Measurements from ENCODE around the gene IPPK. TPM values are rescaled to one million over a fixed set of nuclear protein-coding genes. Genes with fewer than 3 reads are reported as not detected.

The IPPK gene
- total RNA-seq, 1 experiment from 2014 or later, result 15.4 TPM

DNA sequence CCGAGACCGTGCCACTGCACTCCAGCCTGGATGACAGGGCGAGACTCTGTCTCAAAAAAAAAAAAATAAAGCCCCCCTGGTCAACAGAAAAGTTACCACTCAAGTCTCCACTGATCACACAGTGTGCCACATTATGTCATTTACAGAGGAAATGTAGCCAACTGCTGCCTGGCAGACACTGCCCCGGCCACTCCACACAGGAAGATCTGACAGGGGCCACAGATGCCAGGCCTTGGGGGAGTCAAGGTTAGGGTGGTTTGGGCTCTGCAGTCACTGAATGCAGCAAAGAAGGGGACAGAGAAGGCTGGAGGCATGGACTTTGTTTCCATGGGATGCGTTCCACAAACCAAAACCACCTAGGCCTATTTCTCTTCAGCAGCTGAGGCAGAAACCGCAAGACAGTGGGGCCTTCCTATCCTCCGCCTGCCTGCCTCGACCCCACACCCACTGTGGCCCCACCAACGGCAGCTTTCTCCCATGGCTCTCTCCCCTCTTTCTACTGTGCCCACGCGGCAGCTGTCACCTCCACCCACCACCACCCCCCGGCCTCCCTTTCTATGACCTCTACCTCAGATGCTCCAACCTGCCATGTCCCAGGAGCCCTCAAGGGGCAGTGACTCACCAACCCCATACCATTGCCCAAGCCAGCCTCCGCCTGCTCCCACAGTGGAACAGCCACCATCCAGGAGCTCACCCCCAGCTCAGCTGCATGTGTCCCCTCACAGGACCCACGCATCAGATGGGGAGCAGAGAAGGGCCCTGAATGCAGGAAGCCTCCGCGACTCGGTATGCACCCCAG lies 12.4 kb downstream of the IPPK start:
- no peak overlapping the region for H3K27ac ChIP-seq (ENCODE audit: low read depth, low read length)
- no peaks in the 10 kb centered on the region for H3K4me1 ChIP-seq (ENCODE audit: control insufficient read depth in 1 of 2, insufficient read depth in 2 of 2, low read length in 2 of 2)
- no peak overlapping the region for H3K4me2 ChIP-seq (ENCODE audit: low read length)
- H2AFZ ChIP-seq (ENCODE audit: low read depth, low read length, poor library complexity, severe bottlenecking), result no peak overlapping the region
- ATAC-seq, result peak; percentile 74
- TF ChIP-seq SRF (IDR thresholded peaks at IDR 0.05; ENCODE audit: low read depth) (no peak), EZH2phosphoT487 (IDR thresholded peaks at IDR 0.05; ENCODE audit: borderline replicate concordance) (no peak), ZFX (IDR thresholded peaks at IDR 0.05) (no peak), YY1 (IDR thresholded peaks at IDR 0.05; ENCODE audit: extremely low read depth, insufficient replicate concordance, low read depth, low read length) (no peak), JUND (IDR thresholded peaks at IDR 0.05) (no peak), SP1 (IDR thresholded peaks at IDR 0.05; ENCODE audit: low read depth) (no peak), RAD21 (IDR thresholded peaks at IDR 0.05; ENCODE audit: low read depth) (no peak), FOSL1 (IDR thresholded peaks at IDR 0.05; ENCODE audit: low read depth) (no peak), POLR2AphosphoS5 (IDR thresholded peaks at IDR 0.05; ENCODE audit: low read depth, low read length) (no peak), ZNF274 (IDR thresholded peaks at IDR 0.05; ENCODE audit: low read depth, low read length) (no peak), CEBPB (IDR thresholded peaks at IDR 0.05; ENCODE audit: low read depth) (no peak), ELF1 (IDR thresholded peaks at IDR 0.05; ENCODE audit: borderline replicate concordance, low read depth) (no peak)
- TF ChIP-seq, protein P1, sequence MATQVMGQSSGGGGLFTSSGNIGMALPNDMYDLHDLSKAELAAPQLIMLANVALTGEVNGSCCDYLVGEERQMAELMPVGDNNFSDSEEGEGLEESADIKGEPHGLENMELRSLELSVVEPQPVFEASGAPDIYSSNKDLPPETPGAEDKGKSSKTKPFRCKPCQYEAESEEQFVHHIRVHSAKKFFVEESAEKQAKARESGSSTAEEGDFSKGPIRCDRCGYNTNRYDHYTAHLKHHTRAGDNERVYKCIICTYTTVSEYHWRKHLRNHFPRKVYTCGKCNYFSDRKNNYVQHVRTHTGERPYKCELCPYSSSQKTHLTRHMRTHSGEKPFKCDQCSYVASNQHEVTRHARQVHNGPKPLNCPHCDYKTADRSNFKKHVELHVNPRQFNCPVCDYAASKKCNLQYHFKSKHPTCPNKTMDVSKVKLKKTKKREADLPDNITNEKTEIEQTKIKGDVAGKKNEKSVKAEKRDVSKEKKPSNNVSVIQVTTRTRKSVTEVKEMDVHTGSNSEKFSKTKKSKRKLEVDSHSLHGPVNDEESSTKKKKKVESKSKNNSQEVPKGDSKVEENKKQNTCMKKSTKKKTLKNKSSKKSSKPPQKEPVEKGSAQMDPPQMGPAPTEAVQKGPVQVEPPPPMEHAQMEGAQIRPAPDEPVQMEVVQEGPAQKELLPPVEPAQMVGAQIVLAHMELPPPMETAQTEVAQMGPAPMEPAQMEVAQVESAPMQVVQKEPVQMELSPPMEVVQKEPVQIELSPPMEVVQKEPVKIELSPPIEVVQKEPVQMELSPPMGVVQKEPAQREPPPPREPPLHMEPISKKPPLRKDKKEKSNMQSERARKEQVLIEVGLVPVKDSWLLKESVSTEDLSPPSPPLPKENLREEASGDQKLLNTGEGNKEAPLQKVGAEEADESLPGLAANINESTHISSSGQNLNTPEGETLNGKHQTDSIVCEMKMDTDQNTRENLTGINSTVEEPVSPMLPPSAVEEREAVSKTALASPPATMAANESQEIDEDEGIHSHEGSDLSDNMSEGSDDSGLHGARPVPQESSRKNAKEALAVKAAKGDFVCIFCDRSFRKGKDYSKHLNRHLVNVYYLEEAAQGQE (IDR thresholded peaks at IDR 0.05; ENCODE audit: low read depth), result no peak
- TF ChIP-seq, protein P2, sequence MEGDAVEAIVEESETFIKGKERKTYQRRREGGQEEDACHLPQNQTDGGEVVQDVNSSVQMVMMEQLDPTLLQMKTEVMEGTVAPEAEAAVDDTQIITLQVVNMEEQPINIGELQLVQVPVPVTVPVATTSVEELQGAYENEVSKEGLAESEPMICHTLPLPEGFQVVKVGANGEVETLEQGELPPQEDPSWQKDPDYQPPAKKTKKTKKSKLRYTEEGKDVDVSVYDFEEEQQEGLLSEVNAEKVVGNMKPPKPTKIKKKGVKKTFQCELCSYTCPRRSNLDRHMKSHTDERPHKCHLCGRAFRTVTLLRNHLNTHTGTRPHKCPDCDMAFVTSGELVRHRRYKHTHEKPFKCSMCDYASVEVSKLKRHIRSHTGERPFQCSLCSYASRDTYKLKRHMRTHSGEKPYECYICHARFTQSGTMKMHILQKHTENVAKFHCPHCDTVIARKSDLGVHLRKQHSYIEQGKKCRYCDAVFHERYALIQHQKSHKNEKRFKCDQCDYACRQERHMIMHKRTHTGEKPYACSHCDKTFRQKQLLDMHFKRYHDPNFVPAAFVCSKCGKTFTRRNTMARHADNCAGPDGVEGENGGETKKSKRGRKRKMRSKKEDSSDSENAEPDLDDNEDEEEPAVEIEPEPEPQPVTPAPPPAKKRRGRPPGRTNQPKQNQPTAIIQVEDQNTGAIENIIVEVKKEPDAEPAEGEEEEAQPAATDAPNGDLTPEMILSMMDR (IDR thresholded peaks at IDR 0.05 in 2 of 3, conservative IDR thresholded peaks at IDR 0.05 in 1 of 3; ENCODE audit: borderline replicate concordance in 1 of 3, insufficient read depth in 1 of 3, low read depth in 2 of 3, low read length in 2 of 3), result no peak
- TF ChIP-seq, protein P3, sequence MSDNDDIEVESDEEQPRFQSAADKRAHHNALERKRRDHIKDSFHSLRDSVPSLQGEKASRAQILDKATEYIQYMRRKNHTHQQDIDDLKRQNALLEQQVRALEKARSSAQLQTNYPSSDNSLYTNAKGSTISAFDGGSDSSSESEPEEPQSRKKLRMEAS (IDR thresholded peaks at IDR 0.05), result no peak
- TF ChIP-seq, protein P4, sequence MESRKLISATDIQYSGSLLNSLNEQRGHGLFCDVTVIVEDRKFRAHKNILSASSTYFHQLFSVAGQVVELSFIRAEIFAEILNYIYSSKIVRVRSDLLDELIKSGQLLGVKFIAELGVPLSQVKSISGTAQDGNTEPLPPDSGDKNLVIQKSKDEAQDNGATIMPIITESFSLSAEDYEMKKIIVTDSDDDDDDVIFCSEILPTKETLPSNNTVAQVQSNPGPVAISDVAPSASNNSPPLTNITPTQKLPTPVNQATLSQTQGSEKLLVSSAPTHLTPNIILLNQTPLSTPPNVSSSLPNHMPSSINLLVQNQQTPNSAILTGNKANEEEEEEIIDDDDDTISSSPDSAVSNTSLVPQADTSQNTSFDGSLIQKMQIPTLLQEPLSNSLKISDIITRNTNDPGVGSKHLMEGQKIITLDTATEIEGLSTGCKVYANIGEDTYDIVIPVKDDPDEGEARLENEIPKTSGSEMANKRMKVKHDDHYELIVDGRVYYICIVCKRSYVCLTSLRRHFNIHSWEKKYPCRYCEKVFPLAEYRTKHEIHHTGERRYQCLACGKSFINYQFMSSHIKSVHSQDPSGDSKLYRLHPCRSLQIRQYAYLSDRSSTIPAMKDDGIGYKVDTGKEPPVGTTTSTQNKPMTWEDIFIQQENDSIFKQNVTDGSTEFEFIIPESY (IDR thresholded peaks at IDR 0.05; ENCODE audit: extremely low read depth, insufficient replicate concordance, low read length), result no peak
- POLR2A ChIA-PET, result no interaction called here
- CTCF ChIA-PET, result no interaction called here
- RAD21 ChIA-PET (ENCODE audit: low non-redundant PET in 1 of 2, low total read pairs in 2 of 2, uncharacterized antibody in 2 of 2, unreplicated experiment in 2 of 2), result no interaction called here
- no peak overlapping the region for H3K9ac ChIP-seq (ENCODE audit: low read length)
- no peaks in the 10 kb centered on the region for H3K9me2 ChIP-seq (ENCODE audit: insufficient read depth)
- peaks cover 64% of the 10 kb centered on the region for H3K79me2 ChIP-seq (ENCODE audit: insufficient read depth, low read length)
- peaks cover 2 to 9% of the 10 kb centered on the region in 2 experiments; a peak in 3 of 4 replicates for H3K36me3 ChIP-seq (ENCODE audit: control insufficient read depth in 1 of 2, insufficient read depth in 2 of 2, low read length in 2 of 2)
- no peaks in the 10 kb centered on the region for H4K20me1 ChIP-seq (ENCODE audit: insufficient read depth)
- intact Hi-C loops (cut with micrococcal nuclease), result no loop called here
- no peak for DNase-seq (ENCODE audit: low read depth, low spot score)
- no TSS peak for BruUV-seq (replicated peaks)
- no peak overlapping the region for H3K4me3 ChIP-seq (replicated peaks in 1 of 2; ENCODE audit: low read depth in 1 of 2, low read length in 2 of 2)
- H3K9me3 ChIP-seq (ENCODE audit: control insufficient read depth in 1 of 2, insufficient read depth in 1 of 2, low read depth in 1 of 2, low read length in 2 of 2), result no peaks in the 10 kb centered on the region
- no peaks in the 10 kb centered on the region for H3K27me3 ChIP-seq (ENCODE audit: insufficient read depth, low read length)

Measured in HCT116 (cell line).